GM19023 (cell line): ENCODE results near the gene PGA4.
"Not testable (repeated sequence)": the region's sequence is repeated elsewhere in the genome, so short reads cannot be mapped to it uniquely, and the experiment has no call there.

Experiments used
- ATAC-seq: cut with Tn5 transposase; IDR thresholded peaks from one replicate; pipeline ENCODE4 v1.9.1; 2021; ENCODE audit warnings: mild to moderate bottlenecking, moderate library complexity; ENCODE audit not compliant: unreplicated experiment

Gene PGA4

DNA sequence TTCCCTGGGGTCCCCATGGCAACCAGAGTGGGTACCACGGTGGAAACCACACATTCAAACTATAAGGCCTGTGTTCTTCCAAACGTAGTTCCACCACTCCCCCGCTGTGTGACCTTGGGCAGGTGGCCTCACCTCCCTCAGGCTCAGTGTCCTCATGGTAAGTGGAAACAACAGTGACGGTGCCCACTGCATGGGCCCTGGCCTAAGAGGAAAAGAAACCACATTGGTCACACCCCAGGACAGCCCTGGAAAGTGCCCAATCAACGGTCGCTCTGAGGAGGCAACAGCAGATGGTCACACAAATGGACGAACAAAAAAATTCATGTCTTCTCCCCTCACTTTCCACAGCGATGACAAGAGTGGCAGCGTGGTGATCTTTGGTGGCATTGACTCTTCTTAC lies 25.9 kb downstream of the PGA4 start:
- ATAC-seq, result not testable (repeated sequence)

DNA sequence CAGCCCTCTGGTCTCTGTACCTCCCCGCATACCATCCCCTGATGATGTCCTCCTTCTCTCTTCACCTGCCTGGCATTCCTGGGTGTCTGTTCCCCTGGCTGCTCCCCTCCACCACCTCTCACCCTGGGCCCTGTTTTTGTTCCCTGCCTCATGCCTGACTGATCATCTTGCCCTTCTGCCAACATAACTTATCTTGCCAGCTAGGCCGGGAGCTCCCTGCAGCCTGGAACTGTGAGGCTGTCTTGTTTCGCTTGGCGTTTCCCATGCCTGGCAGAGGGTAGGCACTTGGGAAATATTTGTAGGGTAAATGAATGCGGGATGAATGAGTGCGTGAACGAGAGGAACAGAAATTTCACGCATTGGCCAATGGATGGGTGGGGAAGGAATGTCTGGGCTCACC lies 27.1 kb downstream of the PGA4 start:
- ATAC-seq, result not testable (repeated sequence)

DNA sequence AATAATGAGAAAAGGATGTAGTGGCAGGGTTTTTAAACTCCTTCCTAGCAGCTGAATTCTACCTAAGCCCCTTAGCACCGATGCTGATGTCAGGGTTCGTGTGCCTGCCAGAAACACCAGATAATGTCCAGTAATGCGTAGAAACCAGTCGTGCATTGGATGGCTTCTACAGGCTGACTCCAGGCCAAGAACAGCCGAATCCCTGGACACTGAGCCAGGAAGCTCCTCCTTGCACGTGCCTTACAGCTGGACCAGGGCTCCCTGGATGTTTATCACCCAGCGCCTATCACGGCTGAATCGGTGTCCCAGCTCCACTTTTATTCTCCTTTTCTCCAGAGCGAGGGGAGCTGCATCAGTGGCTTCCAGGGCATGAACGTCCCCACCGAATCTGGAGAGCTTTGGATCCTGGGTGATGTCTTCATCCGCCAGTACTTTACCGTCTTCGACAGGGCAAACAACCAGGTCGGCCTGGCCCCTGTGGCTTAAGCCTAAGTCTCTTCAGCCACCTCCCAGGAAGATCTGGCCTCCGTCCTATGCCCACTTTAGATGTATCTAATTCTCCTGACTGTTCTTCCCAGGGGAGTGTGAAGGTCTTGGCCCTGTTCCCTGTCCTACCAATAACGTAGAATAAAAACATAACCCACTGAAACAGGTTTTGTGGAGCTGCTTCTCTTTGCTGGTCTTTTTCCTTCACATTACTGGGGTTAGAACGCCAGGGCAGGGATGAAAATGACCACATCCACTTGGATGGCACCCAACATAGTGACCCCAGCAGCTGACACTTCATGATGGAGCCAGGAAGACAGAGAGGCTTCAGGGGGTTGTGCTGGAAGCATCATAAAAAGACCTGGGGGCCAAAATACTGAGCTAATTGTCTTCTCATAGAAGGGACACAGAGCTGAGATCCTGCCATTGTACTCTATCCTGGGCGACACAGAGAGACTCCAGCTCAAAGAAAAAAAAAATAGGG lies 28.9 kb downstream of the PGA4 start:
- not testable (repeated sequence) for ATAC-seq

DNA sequence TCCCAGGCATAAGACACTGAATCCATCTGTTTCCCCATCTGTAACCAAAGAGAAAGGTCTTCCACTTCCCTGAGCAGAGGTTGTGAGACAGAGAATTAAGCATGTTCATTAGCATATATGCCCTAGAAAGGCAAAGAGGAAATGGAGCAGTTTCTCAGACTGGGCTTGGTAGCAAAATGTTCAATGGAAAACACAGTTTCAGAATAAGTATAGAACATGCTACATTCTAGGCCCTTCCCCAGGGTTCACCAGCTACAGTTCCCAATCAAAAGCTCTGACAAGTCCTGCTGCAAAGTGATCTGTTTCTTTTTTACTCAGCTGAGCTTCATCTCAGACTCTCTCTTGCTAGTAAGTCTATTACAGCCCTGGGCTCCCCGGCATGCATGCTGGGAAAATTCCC lies 30.2 kb downstream of the PGA4 start:
- not testable (repeated sequence) for ATAC-seq

DNA sequence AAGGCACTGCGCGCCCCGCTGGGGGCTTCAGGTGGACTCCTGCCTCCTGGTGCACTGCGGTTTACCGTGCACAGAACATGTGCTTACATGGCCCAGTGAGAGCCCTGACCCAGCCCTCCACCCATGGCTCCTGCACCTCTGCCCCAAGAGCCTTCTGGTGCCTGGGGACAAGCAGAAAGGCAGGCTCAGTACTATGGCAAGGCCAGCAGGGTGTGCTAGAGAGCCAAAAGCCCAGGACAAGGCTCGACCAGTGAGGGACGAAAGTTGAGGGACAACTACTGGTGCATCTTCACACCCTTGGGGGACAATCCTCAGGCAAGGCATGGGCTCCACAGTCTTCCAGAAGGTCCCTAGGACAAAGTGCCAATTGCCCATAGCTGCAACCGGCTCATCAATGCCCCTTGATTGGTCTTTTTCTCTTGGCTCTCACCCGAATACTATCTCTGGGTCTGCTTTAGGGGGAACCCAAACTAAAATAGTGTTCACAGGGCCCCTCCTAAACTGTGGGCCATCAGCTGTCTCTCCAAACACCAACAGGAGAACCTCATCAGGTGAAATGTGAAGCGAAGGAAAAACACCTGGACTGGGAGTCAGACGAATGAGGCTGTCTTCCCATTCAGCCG lies 32.4 kb downstream of the PGA4 start:
- ATAC-seq, result no peak

DNA sequence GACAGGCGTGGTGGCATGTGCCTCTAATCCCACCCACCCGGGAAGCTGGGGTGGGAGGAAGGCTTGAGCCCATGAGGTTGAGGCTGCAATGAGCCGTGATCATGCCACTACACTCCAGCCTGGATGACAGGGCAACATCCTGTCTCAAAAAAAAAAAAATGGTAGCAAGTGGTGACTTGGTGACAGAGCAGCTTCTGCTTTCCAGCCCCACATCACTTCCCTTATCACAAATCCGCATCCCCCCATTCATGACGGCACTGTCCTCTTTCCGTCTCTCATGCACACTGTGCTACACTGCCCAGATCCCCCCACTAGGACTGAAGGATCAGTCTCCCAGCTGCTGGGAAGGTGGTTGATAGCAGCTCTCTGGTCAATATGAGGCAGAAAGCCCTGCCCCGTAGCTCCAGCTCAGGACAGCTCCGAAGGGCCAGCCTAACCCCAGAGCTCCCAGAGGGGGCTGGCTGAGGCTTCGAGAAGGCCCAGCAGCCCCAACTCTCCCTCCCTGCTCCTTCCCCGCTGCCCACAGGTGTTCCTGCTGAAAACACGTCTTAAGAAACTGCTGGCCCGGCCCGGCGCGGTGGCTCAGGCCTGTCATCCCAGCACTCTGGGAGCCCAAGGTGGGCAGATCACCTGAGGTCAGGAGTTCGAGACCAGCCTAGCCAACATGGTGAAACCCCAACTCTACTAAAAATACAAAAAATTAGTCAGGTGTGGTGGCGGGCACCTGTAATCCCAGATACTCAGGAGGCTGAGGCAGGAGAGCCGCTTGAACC lies 34.7 kb downstream of the PGA4 start:
- ATAC-seq, result no peak

DNA sequence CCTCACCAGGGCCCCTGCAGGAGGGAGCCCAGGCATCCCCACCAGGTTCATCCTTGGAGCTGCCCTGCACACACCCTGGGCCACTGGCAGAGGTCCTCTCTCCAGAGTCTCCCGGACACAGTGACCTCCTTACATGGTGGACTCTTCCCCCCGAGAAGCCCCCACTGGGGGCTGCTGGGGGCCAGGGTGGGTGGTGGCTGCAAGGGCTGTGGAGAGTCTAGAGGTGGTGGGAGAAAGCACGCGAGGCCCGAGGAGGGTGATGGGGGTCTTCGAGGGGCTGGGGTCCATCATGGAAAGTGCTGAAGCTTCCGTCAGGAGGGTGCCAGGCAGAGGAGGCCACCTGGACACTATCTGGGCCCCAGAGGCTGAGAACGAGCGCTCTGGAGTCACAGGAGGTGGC lies 36.4 kb downstream of the PGA4 start:
- no peak for ATAC-seq

DNA sequence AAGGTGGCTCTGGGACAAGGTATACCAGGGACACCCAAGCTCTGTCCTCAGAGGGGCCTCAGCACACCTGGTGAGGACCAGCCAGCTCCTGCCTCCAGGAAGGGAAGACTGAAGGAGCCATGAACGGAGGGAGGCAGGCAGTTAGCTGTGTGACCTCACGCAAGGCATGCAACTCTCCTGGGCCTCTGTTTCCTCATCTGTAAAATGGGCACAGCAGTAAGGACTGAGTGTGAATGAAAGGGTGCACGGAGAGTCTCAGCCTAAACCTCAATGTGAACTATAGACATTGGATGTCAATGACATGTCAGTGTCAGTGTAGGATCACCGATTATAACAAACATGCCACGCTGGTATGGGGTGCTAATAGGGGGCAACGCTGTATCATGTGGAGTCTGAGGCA lies 37.2 kb downstream of the PGA4 start:
- ATAC-seq, result no peak

DNA sequence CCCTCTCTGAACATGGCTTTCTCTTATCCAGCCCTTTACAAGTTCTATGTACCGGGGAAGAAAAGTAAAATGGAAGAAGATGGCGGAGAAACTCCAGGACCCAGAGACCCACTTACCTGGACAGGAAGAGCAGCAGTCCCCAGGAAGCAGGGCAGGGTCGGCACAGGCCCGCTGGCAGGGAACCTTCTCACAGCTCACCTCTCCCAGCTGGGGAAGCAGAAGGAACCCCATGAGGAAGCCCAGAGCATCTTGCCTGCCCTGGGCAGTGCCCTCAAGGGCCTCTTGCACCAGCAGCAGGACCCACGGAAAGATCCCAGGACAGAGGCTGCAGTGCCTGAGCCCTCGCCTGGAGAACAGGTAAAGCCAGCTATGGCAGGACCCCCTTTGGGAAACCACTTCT lies 42.2 kb downstream of the PGA4 start:
- ATAC-seq, result no peak

DNA sequence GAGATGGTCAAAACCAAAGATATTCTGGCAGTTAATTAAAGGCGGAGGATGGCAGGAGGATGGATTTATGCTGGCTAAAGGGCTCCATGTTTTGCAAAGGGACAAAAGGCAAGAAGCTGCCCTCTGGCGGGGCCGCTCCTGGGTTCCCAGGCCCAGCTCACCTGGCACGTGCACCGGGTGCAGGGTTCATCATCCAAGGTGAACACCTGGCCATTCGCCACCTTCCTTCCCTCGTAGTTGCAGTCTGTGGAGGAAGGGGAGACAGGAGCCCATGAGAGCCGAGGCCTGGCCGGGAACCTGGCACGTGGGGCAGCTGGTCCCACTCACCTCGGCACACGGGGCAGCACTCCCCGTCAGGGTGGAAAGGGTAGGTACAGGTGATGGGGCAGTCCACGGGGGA lies 42.6 kb downstream of the PGA4 start:
- no peak for ATAC-seq

DNA sequence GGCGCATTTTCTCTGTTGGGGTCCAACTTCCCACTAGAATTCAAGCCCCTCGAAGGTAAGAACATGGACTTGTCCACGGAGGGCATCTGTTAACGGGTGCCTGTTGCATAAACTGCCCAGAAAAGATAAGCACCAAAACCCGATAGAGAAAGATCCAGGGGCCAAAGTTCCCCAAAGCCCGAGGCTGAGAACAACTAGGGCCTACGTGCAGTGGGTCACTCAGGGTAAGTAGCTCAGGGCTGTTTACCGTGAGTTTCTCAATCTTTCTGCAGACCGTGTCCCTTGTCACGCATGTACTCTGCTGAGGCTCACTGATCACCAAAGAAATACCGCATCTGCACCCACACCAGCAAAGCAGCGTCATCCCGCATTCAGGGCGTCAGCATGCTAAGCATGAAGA lies 43.2 kb downstream of the PGA4 start:
- ATAC-seq, result no peak

DNA sequence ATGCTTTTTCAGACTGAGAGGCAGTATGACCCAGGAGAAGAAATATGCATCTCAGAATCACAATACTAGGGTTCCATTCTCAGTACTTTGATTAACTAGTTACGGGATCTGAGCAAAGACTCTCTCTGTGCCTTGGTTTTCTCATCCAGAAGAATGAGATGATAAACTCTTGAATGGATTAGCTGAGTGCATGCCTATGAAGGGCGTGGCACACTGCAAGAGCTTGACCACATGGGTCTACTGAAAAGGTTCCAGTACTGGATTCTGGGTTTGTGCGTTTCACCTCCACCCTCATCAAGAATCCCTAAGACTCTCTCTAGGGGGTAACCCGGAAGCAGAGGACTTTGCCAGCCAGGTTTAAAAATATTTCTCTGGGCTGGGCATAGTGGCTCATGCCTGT lies 44.5 kb downstream of the PGA4 start:
- no peak for ATAC-seq

DNA sequence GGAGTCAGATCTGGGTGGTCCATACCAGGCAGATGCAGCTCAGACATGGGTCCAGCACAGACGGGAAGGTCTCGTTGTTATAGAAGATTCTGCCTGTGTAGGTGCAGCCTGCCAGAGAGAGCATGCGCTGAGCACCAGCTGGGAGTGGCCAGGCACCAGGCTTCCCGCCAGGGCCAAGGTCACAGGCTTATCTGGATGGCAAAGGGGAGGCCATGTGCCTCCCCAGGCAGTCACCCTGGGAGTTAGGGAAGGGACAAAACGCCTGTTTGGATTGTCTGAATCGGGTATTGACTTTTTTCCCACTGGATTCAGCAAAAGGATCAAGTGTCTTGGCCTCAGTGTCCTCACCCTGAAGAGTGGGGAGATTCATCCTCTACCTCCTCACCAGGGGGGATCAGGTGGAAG lies 45.3 kb downstream of the PGA4 start:
- ATAC-seq, result no peak

DNA sequence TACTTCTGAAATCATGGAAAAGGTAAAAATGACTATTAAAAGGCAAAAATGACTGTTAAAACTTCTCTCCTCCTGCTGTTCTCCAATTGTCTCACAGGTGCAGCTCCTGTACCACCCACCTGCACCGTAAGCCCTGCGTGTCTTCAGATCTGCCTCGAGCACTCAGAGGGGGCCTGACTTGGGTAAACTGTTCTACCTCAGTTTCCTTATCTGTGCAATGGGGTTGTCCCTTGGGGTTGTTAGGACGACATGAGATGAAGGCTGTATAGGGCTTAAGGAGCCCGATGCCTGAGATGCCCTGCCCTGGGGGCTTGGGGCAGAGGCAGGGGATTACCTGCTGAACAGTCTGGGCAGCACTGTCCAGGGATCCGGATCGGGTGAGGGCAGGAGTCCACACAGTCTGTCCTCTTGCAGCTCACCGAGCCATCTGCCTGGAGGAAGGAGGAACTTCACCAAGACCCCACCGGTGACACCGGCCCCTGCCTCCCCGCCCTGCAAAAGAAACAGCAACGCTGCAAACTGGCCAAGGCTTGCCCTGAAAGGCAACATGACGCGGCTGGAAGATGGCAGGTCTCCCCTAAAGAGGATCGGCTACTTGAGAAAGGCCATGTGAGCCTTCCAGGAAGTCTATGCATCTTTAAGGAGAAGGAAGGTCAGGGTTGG lies 46.6 kb downstream of the PGA4 start:
- no peak for ATAC-seq

DNA sequence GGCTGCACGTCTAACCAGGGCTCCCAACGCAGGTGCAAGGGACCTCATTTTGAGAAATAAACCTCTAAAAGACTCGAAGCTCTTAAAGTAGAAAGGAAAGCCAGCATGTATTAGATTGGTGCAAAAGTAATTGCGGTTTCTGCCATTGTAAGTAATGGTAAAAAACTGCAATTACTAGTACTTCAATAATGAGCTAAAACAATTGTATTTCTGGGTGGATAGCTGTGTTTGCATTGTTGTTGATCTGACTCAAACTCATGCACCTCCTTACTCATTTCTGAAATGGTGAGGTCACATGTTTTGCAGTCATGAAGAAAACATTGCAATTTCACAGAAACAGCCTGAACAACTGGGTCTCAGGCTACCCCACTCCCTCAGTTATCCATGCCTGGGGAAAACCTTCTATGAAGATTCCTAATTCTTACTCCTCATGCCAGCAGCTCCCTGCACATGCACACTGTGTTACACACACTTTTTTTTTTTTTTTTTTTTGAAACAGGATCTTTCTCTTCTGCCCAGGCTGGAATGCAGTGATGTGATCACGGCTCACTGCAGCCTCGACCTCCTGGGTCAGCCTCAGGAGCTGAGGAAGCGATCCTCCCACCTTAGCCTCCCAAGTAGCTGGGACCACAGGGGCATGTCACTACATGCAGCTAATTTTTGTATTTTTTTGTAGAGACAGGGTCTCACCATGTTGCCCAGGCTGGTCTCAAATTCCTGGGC lies 48.4 kb downstream of the PGA4 start:
- ATAC-seq, result no peak

DNA sequence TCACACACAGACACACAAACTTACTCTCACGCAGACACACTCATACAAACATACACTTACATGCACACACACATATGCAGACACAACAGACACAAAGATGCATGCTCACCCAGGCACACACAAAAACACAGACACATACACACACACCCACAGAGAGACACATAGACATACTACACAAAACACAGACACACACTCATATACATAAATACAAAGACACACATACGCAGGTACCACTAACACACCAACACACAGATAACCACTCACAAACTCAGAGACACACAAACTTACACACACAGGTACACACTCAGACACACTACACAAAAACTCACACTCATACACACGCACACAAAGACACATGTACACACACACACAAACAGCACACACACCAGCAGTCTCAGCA lies 50.6 kb downstream of the PGA4 start:
- no peak for ATAC-seq

DNA sequence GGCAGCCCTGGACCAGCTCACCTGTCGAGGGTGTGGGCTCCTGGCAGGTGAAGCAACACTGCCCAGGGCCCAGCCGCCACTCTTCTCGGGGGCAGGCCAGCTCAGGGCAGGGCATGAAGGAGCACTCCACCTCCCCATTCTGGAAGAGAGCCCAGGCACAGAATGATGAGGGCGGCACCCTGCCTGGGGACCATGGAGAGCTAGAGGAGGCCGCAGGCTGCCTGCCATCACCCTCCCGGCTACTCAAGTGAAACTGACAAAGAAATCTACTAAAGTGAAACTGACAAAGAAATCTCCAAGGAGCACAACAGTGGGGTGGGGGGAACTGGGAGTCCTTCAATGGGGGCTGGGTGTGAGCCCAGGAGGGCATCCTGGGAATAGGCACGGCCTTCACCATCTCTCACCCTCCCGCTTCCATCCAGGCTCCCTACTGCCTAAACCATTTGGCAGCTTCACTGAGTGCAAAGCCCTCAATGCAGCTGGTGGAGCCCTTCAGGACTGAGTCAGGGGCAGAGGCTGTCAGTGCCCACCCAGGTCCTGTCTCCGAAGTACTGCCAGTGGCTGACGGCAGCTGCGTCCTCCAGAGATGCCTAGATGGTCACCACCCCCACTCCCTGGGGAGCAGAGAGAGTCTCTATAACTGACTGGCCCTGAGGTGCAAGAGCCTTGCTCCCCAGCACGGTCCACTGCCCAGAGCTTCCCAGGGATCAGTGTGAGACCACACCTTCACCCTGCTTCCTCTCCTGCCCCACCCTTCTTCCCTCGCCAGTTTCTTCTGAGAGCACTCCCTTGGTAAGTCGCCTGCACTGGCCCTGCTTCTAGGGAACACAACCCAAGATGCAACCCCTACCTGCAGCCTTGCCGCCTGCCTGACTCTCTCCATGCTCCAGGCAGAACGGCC lies 51.3 kb downstream of the PGA4 start:
- ATAC-seq, result no peak

DNA sequence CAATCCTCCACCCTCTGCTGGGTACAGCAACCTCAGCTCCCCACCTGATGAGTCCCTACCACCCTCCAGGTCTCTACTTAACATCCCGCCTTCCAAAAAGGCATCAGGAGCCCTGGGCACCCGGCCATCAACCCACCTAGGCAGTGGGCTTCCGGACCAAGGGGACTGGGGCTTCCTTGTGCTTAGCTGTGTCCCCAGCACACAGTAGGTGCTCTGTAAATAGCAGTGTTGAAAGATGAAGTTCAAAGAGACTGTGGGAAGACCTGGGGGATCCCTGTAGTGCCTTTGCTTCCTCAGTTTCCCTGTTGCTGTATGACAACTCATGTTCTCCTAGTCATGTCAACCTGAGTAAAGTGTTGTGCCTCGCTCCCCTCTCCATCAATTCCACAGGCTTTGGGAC lies 51.9 kb downstream of the PGA4 start:
- ATAC-seq, result no peak

DNA sequence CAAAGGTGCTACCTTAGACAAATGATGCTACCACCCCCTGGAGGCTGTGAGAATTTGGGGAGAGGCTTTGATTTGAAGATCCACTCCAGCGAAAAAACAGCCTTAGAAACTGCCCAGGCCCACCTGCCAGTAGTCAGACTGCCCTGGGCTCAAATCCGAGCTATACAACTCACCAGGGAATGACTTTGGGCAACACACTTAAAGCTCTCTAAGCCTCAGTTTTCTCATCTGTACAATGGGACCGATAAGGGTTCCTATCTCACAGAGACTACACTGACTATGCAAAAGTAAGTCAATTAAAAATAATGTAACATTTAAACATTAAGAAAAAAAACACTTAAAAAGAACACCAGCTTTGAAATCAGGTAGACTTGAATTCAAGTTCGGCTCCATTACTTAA lies 53.0 kb downstream of the PGA4 start:
- ATAC-seq, result no peak
